NCI-H146 treated with DMSO at 0.1 percent for 48 hours (cell line): ENCODE results near the gene MORF4L1.
A peak's percentile ranks its signal among the peaks of the same experiment; 100 is the strongest.
"Not testable (repeated sequence)": the region's sequence is repeated elsewhere in the genome, so short reads cannot be mapped to it uniquely, and the experiment has no call there.

Source experiments
- DNase-seq: peaks from one replicate; lab custom pipeline; 2025; ENCODE audit not compliant: unreplicated experiment; lab: John Stamatoyannopoulos, UW

Gene MORF4L1

GRCh38 chr15:78872155-78872971 lies at the start of gene MORF4L1:
TSS of gene MORF4L1 (plus strand) at chr15:78872890. CDS start at chr15:78873018, 128 bp downstream.
- DNase-seq = peak; percentile 75

- DNase-seq = no peak
Observed at GRCh38 chr15:78828920-78829319, 43.8 kb upstream of the MORF4L1 start.

GRCh38 chr15:78830514-78831228 lies 42.0 kb upstream of the MORF4L1 start:
- DNase-seq = no peak

GRCh38 chr15:78831229-78832207 lies 41.2 kb upstream of the MORF4L1 start:
- no peak for DNase-seq

- DNase-seq = no peak
Observed at GRCh38 chr15:78836333-78836732, 36.4 kb upstream of the MORF4L1 start.

GRCh38 chr15:78837131-78837530 lies 35.6 kb upstream of the MORF4L1 start:
- no peak for DNase-seq

- DNase-seq = no peak
Observed at GRCh38 chr15:78837543-78837942, 35.1 kb upstream of the MORF4L1 start.

GRCh38 chr15:78838489-78838888 lies 34.2 kb upstream of the MORF4L1 start:
- no peak for DNase-seq

GRCh38 chr15:78839151-78839550 lies 33.5 kb upstream of the MORF4L1 start:
- not testable (repeated sequence) for DNase-seq

GRCh38 chr15:78840661-78841375 lies 31.9 kb upstream of the MORF4L1 start:
- DNase-seq = no peak

GRCh38 chr15:78841376-78841706 lies 31.3 kb upstream of the MORF4L1 start:
- no peak for DNase-seq

GRCh38 chr15:78841891-78842290 lies 30.8 kb upstream of the MORF4L1 start:
- no peak for DNase-seq

GRCh38 chr15:78842519-78842918 lies 30.2 kb upstream of the MORF4L1 start:
- DNase-seq = no peak

- DNase-seq = not testable (repeated sequence)
Observed at GRCh38 chr15:78846906-78847305, 25.8 kb upstream of the MORF4L1 start.

GRCh38 chr15:78847387-78847906 lies 25.2 kb upstream of the MORF4L1 start:
- DNase-seq = not testable (repeated sequence)

GRCh38 chr15:78850352-78850751 lies 22.3 kb upstream of the MORF4L1 start:
- no peak for DNase-seq

- no peak for DNase-seq
Observed at GRCh38 chr15:78850941-78851755, 21.5 kb upstream of the MORF4L1 start.

GRCh38 chr15:78853500-78853899 lies 19.2 kb upstream of the MORF4L1 start:
- no peak for DNase-seq

GRCh38 chr15:78854833-78855372 lies 17.8 kb upstream of the MORF4L1 start:
- no peak for DNase-seq
